ENCODE data around the gene GRIK5.

GRIK5 gene

DNA sequence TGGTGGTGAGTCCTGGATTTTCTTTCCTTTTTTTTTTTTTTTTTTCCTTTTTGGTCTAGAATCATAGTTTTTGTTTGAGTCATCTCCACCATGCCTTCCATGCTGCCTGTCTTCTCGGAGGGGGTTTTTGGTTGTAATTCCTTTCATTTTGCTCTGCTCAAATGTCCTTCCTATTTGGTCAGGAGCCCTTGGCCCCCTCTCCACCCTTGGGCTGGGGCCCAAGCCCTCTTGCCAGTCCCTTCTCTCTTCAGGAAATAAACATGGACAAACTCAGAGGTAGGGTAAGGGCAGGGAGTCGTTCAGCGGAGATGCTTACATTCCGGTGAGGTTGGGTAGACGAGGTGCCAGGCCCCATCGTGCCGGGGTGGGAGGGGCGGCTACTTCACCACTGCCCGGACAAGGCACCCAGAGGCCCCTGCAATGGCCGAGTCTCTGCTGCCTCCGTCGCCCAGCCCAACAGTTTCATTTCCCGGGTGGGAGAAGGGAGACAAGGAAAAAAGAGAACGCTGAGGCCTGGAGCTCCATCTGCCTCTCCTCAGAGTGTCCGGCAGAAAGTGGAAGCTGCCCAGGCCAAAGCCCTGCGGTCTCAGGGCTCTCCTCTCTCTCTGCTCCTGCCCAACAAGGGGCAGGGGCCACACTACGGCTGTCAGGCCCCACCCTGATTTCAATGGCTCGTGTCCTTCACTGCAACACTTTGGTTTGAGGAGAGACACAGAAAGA lies 18.6 kb upstream of the GRIK5 start:
- no peak for TF ChIP-seq GATA2 (IDR thresholded peaks at IDR 0.05; ENCODE audit: low read depth, low read length)
- TF ChIP-seq GATA3 (IDR thresholded peaks at IDR 0.05; ENCODE audit: low read depth, low read length) = no peak

DNA sequence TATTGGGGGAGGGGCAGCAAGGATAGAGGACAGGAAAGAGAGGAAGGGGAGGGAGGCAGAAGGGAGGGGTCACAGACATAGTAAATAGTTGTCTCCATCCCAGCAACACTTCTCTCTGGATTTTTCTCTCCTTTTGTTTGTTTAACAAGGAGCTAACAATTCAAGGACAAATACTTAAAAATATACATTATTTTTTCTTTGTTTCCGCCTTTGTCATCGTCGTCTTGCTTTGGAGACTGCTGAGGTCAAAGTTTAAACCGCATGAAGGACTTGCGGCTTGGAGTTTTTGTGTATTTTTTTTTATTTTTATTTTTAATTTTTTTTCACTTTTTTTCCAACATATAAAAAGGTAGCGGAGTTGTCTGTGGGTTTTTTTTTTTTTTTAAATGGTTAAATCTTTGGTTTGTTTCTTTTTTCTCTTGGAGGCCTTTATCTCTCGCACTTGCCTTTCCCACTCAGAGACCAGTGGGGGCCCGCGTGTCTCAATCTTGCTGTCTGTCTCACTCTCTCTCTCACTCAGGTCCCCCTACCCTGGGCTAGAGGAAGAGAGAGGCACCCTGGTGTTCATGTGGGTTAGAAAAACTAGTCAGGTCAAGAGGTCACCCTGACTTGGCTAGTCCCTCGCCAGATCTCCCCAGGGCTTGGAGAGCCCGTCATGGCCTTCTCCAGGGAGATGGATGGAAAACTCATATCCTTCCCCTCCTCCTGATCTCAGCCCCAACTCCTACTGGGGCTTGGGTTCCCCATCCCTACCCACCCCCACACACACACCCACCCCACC lies 17.0 kb upstream of the GRIK5 start:
- no peak for TF ChIP-seq GATA2 (IDR thresholded peaks at IDR 0.05; ENCODE audit: low read depth, low read length)
- no peak for TF ChIP-seq GATA3 (IDR thresholded peaks at IDR 0.05; ENCODE audit: low read depth, low read length)

DNA sequence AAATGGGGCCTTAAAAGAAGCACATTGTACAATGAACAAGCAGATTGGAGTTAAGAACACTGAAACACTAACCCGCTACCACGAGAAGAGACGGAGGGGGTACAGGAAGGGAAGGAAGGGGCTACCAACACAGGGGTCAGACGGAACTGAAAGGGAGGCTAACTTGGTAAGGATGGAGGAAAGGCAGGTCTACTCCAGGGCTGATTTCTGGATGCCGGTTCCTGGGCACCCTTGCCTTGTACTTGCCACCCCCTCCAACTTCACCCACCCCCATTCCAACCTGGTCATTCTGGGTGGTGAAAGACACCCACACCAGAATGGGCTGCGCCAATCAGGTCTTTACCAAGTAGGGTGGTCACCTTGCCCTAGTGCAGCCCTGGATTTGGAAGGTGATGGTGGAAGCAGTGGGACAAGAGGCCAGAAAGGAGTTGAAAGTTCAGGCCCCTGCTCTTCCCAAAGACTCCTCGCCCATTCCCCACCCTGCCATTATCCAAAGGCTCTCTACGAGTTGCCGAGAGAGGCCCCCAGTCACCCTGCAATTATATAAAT lies 16.3 kb upstream of the GRIK5 start:
- no peak for TF ChIP-seq GATA2 (IDR thresholded peaks at IDR 0.05; ENCODE audit: low read depth, low read length)

DNA sequence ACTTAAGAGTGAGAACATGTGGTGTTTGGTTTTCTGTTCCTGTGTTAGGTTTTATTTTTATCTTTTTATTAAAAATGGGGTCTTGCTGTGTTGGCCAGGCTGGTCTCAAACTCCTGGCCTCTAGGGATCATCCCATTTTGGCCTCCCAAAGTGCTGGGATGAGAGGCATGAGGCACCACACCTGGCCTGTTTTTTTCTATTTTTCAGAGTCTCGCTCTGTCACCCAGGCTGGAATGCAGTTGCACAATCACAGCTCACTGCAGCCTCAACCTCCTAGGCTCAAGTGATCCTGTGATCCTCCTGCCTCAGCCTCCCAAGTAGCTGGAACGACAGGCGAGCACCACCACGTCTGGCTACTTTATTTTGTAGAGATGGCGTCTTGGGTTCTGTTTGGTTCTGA lies 13.5 kb upstream of the GRIK5 start:
- TF ChIP-seq GATA2 (IDR thresholded peaks at IDR 0.05; ENCODE audit: low read depth, low read length) (no peak), GATA3 (IDR thresholded peaks at IDR 0.05; ENCODE audit: low read depth, low read length) (no peak)

DNA sequence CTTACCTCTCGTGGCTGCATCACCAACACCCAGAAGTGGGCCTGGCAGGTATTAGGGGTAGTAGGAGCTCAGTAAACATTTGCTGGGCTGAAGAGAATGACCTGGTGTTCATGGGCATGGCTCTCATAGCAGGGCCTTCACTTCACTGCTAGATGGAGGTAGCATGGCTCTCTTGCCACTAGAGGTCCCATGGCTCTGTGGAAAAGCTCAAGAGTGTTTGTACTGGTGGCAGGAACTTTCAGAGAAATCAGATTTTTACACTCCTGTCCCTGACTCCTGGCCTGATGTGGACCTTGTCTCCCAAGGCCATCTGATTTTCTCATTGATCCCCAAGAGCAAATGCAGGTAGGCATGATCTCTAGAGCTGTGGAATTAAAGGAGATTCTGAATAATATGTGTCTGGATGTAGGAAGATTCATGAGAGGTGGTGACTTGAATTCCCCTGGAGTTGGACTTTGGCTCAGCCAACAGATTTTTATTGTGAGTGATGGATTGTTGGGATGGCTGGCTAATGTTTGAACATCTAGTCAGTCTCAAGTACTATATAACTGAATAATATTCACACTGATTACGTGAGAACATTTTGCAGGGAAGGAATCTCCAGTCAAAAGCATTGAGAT lies 11.7 kb upstream of the GRIK5 start:
- no peak for TF ChIP-seq GATA3 (IDR thresholded peaks at IDR 0.05; ENCODE audit: low read depth, low read length)
- TF ChIP-seq GATA2 (IDR thresholded peaks at IDR 0.05; ENCODE audit: low read depth, low read length) = no peak

DNA sequence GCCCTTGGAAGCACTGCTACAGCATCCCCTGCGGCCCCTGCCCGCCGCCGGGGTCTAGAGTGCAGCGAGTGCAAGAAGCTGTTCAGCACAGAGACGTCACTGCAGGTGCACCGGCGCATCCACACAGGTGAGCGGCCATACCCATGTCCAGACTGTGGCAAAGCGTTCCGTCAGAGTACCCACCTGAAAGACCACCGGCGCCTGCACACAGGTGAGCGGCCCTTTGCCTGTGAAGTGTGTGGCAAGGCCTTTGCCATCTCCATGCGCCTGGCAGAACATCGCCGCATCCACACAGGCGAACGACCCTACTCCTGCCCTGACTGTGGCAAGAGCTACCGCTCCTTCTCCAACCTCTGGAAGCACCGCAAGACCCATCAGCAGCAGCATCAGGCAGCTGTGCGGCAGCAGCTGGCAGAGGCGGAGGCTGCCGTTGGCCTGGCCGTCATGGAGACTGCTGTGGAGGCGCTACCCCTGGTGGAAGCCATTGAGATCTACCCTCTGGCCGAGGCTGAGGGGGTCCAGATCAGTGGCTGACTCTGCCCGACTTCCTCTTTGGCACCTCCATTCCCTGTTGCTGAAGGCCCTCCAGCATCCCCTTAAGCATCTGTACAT lies 10.9 kb upstream of the GRIK5 start:
- TF ChIP-seq GATA3 (IDR thresholded peaks at IDR 0.05; ENCODE audit: low read depth, low read length) (no peak), GATA2 (IDR thresholded peaks at IDR 0.05; ENCODE audit: low read depth, low read length) (no peak)

DNA sequence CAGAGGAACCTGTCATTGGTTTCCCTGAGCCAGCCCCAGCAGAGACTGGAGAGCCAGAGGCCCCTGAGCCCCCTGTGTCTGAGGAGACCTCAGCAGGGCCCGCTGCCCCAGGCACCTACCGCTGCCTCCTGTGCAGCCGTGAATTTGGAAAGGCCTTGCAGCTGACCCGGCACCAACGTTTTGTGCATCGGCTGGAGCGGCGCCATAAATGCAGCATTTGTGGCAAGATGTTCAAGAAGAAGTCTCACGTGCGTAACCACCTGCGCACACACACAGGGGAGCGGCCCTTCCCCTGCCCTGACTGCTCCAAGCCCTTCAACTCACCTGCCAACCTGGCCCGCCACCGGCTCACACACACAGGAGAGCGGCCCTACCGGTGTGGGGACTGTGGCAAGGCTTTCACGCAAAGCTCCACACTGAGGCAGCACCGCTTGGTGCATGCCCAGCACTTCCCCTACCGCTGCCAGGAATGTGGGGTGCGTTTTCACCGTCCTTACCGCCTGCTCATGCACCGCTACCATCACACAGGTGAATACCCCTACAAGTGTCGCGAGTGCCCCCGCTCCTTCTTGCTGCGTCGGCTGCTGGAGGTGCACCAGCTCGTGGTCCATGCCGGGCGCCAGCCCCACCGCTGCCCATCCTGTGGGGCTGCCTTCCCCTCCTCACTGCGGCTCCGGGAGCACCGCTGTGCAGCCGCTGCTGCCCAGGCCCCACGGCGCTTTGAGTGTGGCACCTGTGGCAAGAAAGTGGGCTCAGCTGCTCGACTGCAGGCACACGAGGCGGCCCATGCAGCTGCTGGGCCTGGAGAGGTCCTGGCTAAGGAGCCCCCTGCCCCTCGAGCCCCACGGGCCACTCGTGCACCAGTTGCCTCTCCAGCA lies 10.1 kb upstream of the GRIK5 start:
- TF ChIP-seq GATA2 (IDR thresholded peaks at IDR 0.05; ENCODE audit: low read depth, low read length) = no peak
- no peak for TF ChIP-seq GATA3 (IDR thresholded peaks at IDR 0.05; ENCODE audit: low read depth, low read length)

DNA sequence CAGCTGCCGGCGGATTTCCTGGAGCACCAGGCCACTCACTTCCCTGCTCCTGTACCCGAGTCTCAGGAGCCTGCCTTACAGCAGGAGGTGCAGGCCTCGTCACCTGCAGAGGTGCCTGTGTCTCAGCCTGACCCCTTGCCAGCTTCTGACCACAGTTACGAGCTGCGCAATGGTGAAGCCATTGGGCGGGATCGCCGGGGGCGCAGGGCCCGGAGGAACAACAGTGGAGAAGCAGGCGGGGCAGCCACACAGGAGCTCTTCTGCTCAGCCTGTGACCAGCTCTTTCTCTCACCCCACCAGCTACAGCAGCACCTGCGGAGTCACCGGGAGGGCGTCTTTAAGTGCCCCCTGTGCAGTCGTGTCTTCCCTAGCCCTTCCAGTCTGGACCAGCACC lies 9.3 kb upstream of the GRIK5 start:
- TF ChIP-seq GATA3 (IDR thresholded peaks at IDR 0.05; ENCODE audit: low read depth, low read length) = no peak
- TF ChIP-seq GATA2 (IDR thresholded peaks at IDR 0.05; ENCODE audit: low read depth, low read length) = no peak

DNA sequence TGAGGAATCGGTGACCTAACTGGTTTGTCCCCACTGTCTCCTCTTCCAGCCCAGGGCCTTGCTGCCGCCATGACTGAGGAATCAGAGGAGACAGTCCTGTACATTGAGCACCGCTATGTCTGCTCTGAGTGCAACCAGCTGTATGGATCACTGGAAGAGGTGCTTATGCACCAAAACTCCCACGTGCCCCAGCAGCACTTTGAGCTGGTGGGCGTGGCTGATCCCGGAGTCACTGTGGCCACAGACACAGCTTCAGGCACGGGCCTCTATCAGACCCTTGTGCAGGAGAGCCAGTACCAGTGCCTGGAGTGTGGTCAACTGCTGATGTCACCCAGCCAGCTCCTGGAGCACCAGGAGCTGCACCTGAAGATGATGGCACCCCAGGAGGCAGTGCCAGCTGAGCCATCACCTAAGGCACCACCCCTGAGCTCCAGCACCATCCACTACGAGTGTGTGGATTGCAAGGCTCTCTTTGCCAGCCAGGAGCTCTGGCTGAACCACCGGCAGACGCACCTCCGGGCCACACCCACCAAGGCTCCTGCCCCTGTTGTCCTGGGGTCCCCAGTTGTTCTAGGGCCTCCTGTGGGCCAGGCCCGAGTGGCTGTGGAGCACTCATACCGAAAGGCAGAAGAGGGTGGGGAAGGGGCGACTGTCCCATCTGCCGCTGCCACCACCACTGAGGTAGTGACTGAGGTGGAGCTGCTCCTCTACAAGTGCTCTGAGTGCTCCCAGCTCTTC lies 8.7 kb upstream of the GRIK5 start:
- TF ChIP-seq GATA2 (IDR thresholded peaks at IDR 0.05; ENCODE audit: low read depth, low read length) (no peak), GATA3 (IDR thresholded peaks at IDR 0.05; ENCODE audit: low read depth, low read length) (no peak)

DNA sequence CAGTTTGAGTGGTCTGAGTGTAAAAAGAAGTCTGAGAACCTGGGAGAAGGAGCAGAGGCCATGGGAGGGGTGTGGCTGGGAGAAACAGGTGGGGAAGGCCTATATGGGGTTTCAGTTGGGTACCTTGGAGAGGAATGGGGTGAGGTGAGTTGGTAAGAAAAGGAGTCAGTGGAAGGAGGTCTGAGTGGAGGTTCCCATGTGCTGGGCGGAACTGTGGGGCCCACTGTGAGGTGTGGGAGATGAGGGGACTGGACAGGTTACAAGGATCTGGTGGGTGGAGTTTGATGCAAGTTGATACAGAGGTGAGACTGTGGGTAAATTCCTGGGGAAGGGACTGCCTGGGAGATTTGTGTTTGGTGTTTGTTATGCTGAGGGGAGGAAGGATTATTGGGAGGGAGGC lies 8.1 kb upstream of the GRIK5 start:
- TF ChIP-seq GATA2 (IDR thresholded peaks at IDR 0.05; ENCODE audit: low read depth, low read length) (no peak), GATA3 (IDR thresholded peaks at IDR 0.05; ENCODE audit: low read depth, low read length) (no peak)

DNA sequence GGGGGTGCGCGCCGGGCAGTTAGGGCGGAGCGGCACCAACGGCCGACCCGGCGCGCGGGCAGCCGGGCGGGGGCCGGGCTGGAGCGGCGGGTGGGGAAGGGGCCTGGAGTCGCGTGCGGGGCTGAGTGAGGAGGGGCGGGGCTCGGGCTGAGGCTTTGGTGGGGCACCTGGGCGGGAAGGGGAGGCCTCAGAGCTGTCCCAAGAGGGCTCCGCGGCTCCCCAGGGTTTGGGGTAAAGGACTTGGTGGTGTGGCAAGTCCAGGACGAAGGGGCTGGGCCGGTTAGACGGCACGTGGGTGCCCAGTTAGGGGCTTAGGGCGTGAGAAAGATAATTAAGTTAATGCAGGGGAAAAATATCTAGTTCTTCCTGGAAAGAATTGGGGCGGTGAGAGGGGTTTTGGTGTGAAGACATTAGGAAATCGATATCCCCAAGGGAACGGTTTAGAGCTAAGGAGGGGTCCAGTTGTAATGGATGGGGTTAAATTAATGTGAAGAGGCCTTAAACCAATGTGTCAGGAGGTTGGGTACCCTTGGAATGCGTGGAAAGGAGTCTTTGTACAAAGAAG lies 6.5 kb upstream of the GRIK5 start:
- TF ChIP-seq GATA2 (IDR thresholded peaks at IDR 0.05; ENCODE audit: low read depth, low read length) (no peak), GATA3 (IDR thresholded peaks at IDR 0.05; ENCODE audit: low read depth, low read length) (no peak)

DNA sequence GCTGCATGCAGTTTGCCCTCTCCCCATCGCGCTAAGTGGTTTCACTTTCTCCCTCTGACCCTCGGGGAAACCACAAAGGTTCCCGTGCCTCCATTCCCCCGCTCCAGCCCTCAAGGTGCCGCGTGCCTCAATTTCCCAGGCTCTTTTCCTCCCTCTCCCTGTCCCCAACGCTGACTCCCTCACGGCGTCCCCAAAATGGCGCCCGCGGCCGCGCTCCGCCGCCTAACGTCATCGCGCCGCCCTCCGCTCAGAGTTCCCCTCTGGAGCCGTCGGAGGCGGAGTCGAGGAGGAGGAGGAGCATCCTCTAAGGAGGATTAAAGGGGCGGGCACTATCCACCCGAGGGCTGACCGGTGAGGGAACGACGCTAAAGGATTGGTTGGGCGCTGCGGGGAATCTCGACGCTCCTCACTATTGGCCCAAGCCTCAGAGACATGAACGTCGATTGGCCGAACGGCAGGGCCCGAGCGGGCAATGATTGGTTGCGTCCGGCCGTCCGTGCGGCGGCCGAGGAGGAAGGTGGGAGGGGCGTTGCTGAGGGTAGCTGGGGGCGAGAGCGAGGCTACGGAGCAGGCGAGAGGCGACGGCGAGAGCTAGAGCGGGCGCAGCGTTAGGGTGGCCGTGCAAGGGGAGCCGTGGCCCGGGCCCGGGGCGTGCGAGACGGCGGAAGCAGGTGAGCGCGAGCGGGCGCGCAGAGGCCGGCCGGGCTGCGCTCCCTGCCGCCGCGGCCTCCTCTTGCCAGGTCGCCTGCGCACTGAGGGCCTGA lies 5.8 kb upstream of the GRIK5 start, which contains the start of gene ZNF574:
ZNF574 (plus strand) TSS at position 551 of the 764 bp plus-strand sequence. CDS start 2,441 bp downstream, outside the sequence.
- no peak for TF ChIP-seq GATA3 (IDR thresholded peaks at IDR 0.05; ENCODE audit: low read depth, low read length)
- no peak for TF ChIP-seq GATA2 (IDR thresholded peaks at IDR 0.05; ENCODE audit: low read depth, low read length)

Measured in SH-SY5Y (cell line).